Posterior vena cava (tissue), 2 donors: Measurements from ENCODE around the gene AKR1B15. TPM values are rescaled to one million over a fixed set of nuclear protein-coding genes. Genes with fewer than 3 reads are reported as not detected.
"Not testable (repeated sequence)": the region's sequence is repeated elsewhere in the genome, so short reads cannot be mapped to it uniquely, and the experiment has no call there.

Experiments
- DNase-seq: peaks from one replicate; pipeline ENCODE4 v3.0.0-alpha.2; 2020; ENCODE audit warnings: low spot score
- intact Hi-C, 2 donors: fragments of 100-400 bp; cut with DNase I; formaldehyde crosslinking; loops; one replicate each; pipeline versions ENCODE4 v1.14.1 to v1.14.2; 2022 to 2023
- long read RNA-seq, 2 donors: library from polyadenylated mRNA; unstranded; transcript quantifications; one replicate each; pipeline ENCODE4 v2.0.0, GENCODE V29; 2020 to 2021
- total RNA-seq, 2 donors: library from RNA; stranded (reverse); fragmentation: NEBNext Ultra II Directional; extraction: Animal tissue kit (Norgen Biotek cat#: 25700); gene quantifications; one replicate each; pipeline ENCODE4 v1.2.1, GENCODE V29; 2021
- donor health status: DM: yes; HTN: yes; CAD: no.
- donor health status: DM: yes; HTN: yes; CAD: no.

The AKR1B15 gene
- total RNA-seq: under 1 TPM in 1 of 2 donors, not detected in 1; 0.29 TPM
- long read RNA-seq, donor 1: 0 reads
- long read RNA-seq, donor 2, partial matches to known transcripts: 0 of 1 reads
- long read RNA-seq, donor 2, other reads (novel, unspliced or antisense): 1 of 1 reads

DNA sequence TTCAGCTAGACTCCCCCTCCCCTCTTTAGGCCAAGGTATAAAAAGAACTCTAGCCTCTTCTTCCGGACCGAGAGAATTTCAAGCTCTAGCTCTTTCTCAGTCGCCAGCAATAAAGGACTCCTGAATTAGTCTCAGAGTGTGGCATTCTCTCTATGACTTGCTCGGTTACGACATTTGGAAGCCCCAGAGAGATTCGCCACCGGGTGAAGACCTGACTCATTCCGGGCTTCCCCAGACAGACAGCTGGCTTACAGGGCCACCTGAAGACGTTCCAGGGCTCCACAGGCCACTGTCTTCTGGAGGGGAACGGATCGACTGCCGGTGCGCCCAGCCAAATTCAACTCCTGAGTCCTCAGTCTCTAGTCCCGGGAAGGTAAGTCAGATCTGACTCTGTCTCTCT lies at the start of gene AKR1B15:
Gene AKR1B15, plus strand, starts transcription at position 234 of the 400 bp plus-strand sequence. CDS start 15,510 bp downstream, outside the sequence.
- intact Hi-C loops: no loop called here
- DNase-seq: no peak

GRCh38 chr7:134500406-134500805 lies 48.5 kb upstream of the AKR1B15 start:
- DNase-seq: no peak
- intact Hi-C loops: no loop called here

GRCh38 chr7:134500982-134501381 lies 47.9 kb upstream of the AKR1B15 start:
- intact Hi-C loops: no loop called here

GRCh38 chr7:134502463-134503371 lies 46.2 kb upstream of the AKR1B15 start:
- intact Hi-C loops: no loop called here
- DNase-seq: no peak

More at GRCh38 chr7:134500982-134501381, 47.9 kb upstream of the AKR1B15 start:
- no peak for DNase-seq

DNA sequence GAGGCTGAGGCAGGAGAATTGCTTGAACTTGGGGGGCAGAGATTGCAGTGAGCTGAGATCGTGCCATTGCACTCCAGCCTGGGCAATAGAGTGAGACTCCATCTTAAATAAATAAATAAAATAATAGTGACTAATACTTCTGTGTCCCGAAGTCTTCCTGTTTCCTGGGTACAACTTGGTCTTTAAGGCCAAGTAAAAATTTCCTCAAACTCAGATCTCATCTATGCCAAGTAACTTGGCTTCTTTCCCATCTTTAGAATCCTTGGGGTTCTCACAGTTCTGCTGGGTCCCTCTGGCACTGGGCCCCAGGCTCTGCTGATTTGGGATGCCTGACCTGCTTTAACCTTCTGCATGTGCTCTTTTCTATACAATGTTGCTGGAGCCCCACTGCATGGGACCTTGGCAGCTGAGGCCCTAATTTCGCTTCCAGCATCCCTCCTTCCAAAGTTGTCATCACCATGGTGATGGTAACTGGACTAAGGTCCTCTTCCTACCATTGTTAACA lies 44.2 kb upstream of the AKR1B15 start:
- no peak for DNase-seq
- intact Hi-C loops: no loop called here

DNA sequence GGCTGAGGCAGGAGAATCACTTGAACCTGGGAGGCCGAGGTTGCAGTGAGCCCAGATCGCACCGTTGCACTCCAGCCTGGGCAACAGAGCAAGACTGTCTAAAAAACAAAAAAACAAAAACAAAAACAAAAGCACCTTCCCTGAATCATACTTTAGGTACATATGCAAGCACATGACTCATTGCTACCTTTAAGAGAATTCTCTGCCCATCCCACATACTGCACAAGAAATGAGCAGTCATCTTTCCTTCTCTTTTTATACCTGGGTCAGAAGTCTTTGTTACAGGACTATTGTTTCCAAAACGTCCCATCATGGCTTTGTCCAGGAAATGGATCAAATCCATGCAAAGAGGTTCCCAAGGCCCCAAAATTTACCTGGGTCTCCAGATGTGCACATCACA lies 43.1 kb upstream of the AKR1B15 start:
- intact Hi-C loops: no loop called here

DNA sequence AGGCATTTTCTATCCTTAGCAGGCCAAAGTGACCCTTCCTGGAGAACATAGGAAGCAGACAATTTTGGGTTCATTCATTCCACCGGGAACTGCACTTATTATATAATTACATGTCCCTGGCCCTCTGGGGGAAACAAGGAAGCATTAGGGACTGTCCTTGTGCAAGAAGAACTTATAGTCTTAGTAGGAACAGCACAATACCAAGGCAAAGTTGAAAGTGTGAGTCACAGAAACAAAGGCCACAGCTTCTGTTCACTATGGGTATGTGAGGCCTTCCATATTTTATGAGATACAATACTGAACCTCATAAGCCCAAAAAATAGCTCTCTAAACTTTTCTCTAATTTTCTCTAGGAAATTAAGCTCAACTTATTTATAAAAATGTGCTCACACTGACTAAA lies 39.9 kb upstream of the AKR1B15 start:
- intact Hi-C loops: no loop called here
- DNase-seq: no peak

More for the DNA sequence above, 43.1 kb upstream of the AKR1B15 start:
- DNase-seq: no peak

DNA sequence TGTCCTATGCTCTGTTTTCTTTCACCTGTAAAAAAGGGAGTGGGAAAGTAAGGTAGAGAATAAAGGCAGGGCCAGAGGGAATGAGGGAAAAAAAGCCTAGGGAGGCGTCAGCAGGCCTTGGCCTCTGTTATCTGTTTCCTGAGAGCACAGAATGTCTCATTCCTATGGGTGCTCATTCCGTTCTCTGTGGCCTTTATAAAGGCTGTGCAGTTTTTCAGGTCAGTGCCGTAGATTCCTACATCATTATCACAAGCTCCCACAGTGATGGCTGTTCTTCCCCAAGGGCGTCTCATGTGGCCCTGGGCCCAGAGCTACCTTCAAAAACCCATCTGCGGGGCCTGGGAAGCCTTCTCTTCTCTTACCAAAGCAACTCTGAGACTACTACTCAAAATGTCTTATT lies 38.3 kb upstream of the AKR1B15 start:
- no peak for DNase-seq
- intact Hi-C loops: loop anchor here (10.0 kb wide), 1 partner anchor 94 kb away; no protein-coding TSS in a partner anchor

- intact Hi-C loops: loop anchor here (10.0 kb wide), 1 partner anchor 93 kb away; no protein-coding TSS in a partner anchor
- DNase-seq: no peak
Measured at GRCh38 chr7:134512271-134512670, 36.6 kb upstream of the AKR1B15 start.

GRCh38 chr7:134513169-134513752 lies 35.6 kb upstream of the AKR1B15 start:
- DNase-seq: no peak
- intact Hi-C loops: loop anchor here (10.0 kb wide), 1 partner anchor 92 kb away; no protein-coding TSS in a partner anchor

GRCh38 chr7:134514106-134514505 lies 34.8 kb upstream of the AKR1B15 start:
- DNase-seq: no peak
- intact Hi-C loops: loop anchor here (10.0 kb wide), 1 partner anchor 91 kb away; no protein-coding TSS in a partner anchor

DNA sequence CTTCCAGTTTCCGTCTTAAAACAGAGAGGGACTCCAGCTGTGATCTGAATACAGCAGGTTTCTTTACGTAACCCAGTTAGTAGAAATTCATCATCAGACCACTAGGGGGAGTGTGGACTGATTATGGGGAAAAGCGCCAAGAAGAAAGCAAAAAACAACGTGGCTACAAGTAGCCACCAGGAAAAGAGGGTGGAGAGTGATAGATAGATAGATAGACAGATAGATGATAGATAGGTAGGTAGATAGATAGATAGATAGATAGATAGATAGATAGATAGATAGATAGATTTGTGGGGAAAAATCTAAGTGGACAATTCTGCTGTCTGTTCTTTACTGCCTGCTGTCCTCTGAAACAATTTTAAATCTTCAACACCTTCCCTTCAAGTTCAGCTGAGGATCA lies 34.2 kb upstream of the AKR1B15 start:
- no peak for DNase-seq
- intact Hi-C loops: loop anchor here (10.0 kb wide), 1 partner anchor 90 kb away; no protein-coding TSS in a partner anchor

GRCh38 chr7:134515569-134516468 lies 33.1 kb upstream of the AKR1B15 start:
- DNase-seq: no peak
- intact Hi-C loops: loop anchor here (10.0 kb wide), 1 partner anchor 89 kb away; no protein-coding TSS in a partner anchor

- DNase-seq: no peak
- intact Hi-C loops: no loop called here
Measured at GRCh38 chr7:134520130-134520529, 28.8 kb upstream of the AKR1B15 start.

GRCh38 chr7:134522601-134523000 lies 26.3 kb upstream of the AKR1B15 start:
- no peak for DNase-seq
- intact Hi-C loops: no loop called here

GRCh38 chr7:134525449-134525848 lies 23.5 kb upstream of the AKR1B15 start:
- intact Hi-C loops, DNase-seq: not testable (repeated sequence)

- intact Hi-C loops: not testable (repeated sequence)
Measured at GRCh38 chr7:134526552-134527248, 22.2 kb upstream of the AKR1B15 start.

GRCh38 chr7:134527979-134528371 lies 20.9 kb upstream of the AKR1B15 start:
- intact Hi-C loops: no loop called here
- no peak for DNase-seq

More at GRCh38 chr7:134526552-134527248, 22.2 kb upstream of the AKR1B15 start:
- not testable (repeated sequence) for DNase-seq
